ENCODE data around the gene TACC3. TPM values are rescaled to one million over a fixed set of nuclear protein-coding genes. Genes with fewer than 3 reads are reported as not detected.
A peak's percentile ranks its signal among the peaks of the same experiment; 100 is the strongest.

The TACC3 gene
- total and polyA plus RNA-seq, 3 experiments from 2014 or later: 45.5 to 129 (median 124) TPM

GRCh38 chr4:1745697-1746096 lies 24.4 kb downstream of the TACC3 start:
- H3K36me3 Mint-ChIP-seq: peaks cover 0 to 40% (median 0%) of the 10 kb centered on the region in 3 donors
- H3K4me3 Mint-ChIP-seq: no peak overlapping the region
- no peaks in the 10 kb centered on the region for H3K9me3 ChIP-seq (ENCODE audit: low read length)
- H3K36me3 ChIP-seq (ENCODE audit: insufficient read depth, low read length): peaks cover 12% of the 10 kb centered on the region
- peaks cover 0 to 1% of the 10 kb centered on the region in 2 donors for H3K27me3 Mint-ChIP-seq
- H3K4me1 Mint-ChIP-seq: peaks cover 0 to 3% (median 0%) of the 10 kb centered on the region in 3 donors
- no peaks in the 10 kb centered on the region for H3K9me3 Mint-ChIP-seq
- no peak overlapping the region for H3K4me3 ChIP-seq (ENCODE audit: low read length)
- H3K27ac Mint-ChIP-seq: peak overlapping the region in 1 of 8 donors; percentile 15
- CTCF ChIA-PET: interaction anchor here (0.8 to 6.0 kb wide), 3 partner anchors 13 to 154 kb away, joined by 4 to 126 read pairs (median 18); no protein-coding TSS in a partner anchor
- H3K4me1 ChIP-seq (ENCODE audit: insufficient read depth, low read length): no peaks in the 10 kb centered on the region
- POLR2A ChIA-PET: no interaction called here
- H3K27me3 ChIP-seq (ENCODE audit: insufficient read depth, low read length, poor library complexity, severe bottlenecking): no peaks in the 10 kb centered on the region
- DNase-seq: no peak
- H3K27ac ChIP-seq (ENCODE audit: low read depth, low read length): no peak overlapping the region

- Histone ChIP-seq H3K27ac (ENCODE audit: low read depth, low read length) (no peak overlapping the region), H3K4me1 (ENCODE audit: insufficient read depth, low read length) (no peaks in the 10 kb centered on the region), H3K27me3 (ENCODE audit: insufficient read depth, low read length, poor library complexity, severe bottlenecking) (no peaks in the 10 kb centered on the region), H3K4me3 (ENCODE audit: low read length) (no peak overlapping the region), H3K9me3 (ENCODE audit: low read length) (no peaks in the 10 kb centered on the region), H3K36me3 (ENCODE audit: insufficient read depth, low read length) (peaks cover 6% of the 10 kb centered on the region)
- Mint-ChIP-seq H3K27ac (no peak overlapping the region), H3K4me3 (no peak overlapping the region), H3K27me3 (peaks cover 0 to 1% of the 10 kb centered on the region in 2 donors), H3K4me1 (peaks cover 0 to 3% (median 0%) of the 10 kb centered on the region in 3 donors), H3K36me3 (peaks cover 0 to 35% (median 0%) of the 10 kb centered on the region in 3 donors), H3K9me3 (no peaks in the 10 kb centered on the region)
- ChIA-PET CTCF (interaction anchor here (1.4 to 6.0 kb wide), 3 partner anchors 53 to 154 kb away, joined by 3 to 126 read pairs (median 18); no protein-coding TSS in a partner anchor), POLR2A (no interaction called here)
- DNase-seq: peak; percentile 60 to 80 (median 68)
These were observed 25.0 kb downstream of the TACC3 start for GRCh38 chr4:1746265-1746691.

- Histone ChIP-seq H3K27me3 (ENCODE audit: insufficient read depth, low read length, poor library complexity, severe bottlenecking) (no peaks in the 10 kb centered on the region), H3K4me3 (ENCODE audit: low read length) (no peak overlapping the region), H3K9me3 (ENCODE audit: low read length) (no peaks in the 10 kb centered on the region), H3K27ac (ENCODE audit: low read depth, low read length) (no peak overlapping the region), H3K4me1 (ENCODE audit: insufficient read depth, low read length) (no peaks in the 10 kb centered on the region), H3K36me3 (ENCODE audit: insufficient read depth, low read length) (no peaks in the 10 kb centered on the region)
- no peaks in the 10 kb centered on the region for H3K9me3 Mint-ChIP-seq
- H3K36me3 Mint-ChIP-seq: peaks cover 0 to 27% (median 0%) of the 10 kb centered on the region in 3 donors
- peaks cover 0 to 1% of the 10 kb centered on the region in 2 donors for H3K27me3 Mint-ChIP-seq
- H3K4me1 Mint-ChIP-seq: peaks cover 0 to 3% (median 0%) of the 10 kb centered on the region in 3 donors
- ChIA-PET POLR2A (interaction anchor here (0.7 kb wide), 1 partner anchor 124 kb away, joined by 3 read pairs; the partner anchor contains the start of gene NSD2), CTCF (interaction anchor here (1.0 to 6.0 kb wide), 5 partner anchors 54 to 164 kb away, joined by 3 to 126 read pairs (median 5); no protein-coding TSS in a partner anchor)
- H3K27ac Mint-ChIP-seq: no peak overlapping the region
- no peak for DNase-seq
- no peak overlapping the region for H3K4me3 Mint-ChIP-seq
These were observed 25.7 kb downstream of the TACC3 start for GRCh38 chr4:1746919-1747602.

- no peak for DNase-seq
- H3K4me3 Mint-ChIP-seq: no peak overlapping the region
- no peaks in the 10 kb centered on the region for H3K9me3 ChIP-seq (ENCODE audit: low read length)
- POLR2A ChIA-PET: interaction anchor here (0.6 to 0.7 kb wide), 2 partner anchors 123 to 167 kb away, joined by 3 read pairs; partner anchors contain the start of gene NSD2
- no peak overlapping the region for H3K27ac ChIP-seq (ENCODE audit: low read depth, low read length)
- no peaks in the 10 kb centered on the region for H3K36me3 ChIP-seq (ENCODE audit: insufficient read depth, low read length)
- CTCF ChIA-PET: interaction anchor here (1.0 to 6.0 kb wide), 7 partner anchors 8 to 163 kb away, joined by 3 to 126 read pairs (median 5); no protein-coding TSS in a partner anchor
- H3K9me3 Mint-ChIP-seq: no peaks in the 10 kb centered on the region
- H3K27ac Mint-ChIP-seq: no peak overlapping the region
- H3K4me1 ChIP-seq (ENCODE audit: insufficient read depth, low read length): peaks cover 5% of the 10 kb centered on the region
- peaks cover 0 to 1% of the 10 kb centered on the region in 2 donors for H3K27me3 Mint-ChIP-seq
- H3K36me3 Mint-ChIP-seq: peaks cover 0 to 23% (median 0%) of the 10 kb centered on the region in 3 donors
- no peak overlapping the region for H3K4me3 ChIP-seq (ENCODE audit: low read length)
- no peaks in the 10 kb centered on the region for H3K27me3 ChIP-seq (ENCODE audit: insufficient read depth, low read length, poor library complexity, severe bottlenecking)
- H3K4me1 Mint-ChIP-seq: peaks cover 0 to 3% (median 0%) of the 10 kb centered on the region in 3 donors
These were observed 26.3 kb downstream of the TACC3 start for GRCh38 chr4:1747603-1747967.

- ChIA-PET CTCF (interaction anchor here (0.8 to 6.0 kb wide), 7 partner anchors 9 to 151 kb away, joined by 3 to 126 read pairs (median 5); no protein-coding TSS in a partner anchor), POLR2A (interaction anchor here (0.6 kb wide), 1 partner anchor 166 kb away, joined by 3 read pairs; no protein-coding TSS in a partner anchor)
- peaks cover 0 to 1% of the 10 kb centered on the region in 2 donors for H3K27me3 Mint-ChIP-seq
- no peaks in the 10 kb centered on the region for H3K36me3 ChIP-seq (ENCODE audit: insufficient read depth, low read length)
- no peak overlapping the region for H3K27ac Mint-ChIP-seq
- peaks cover 12% of the 10 kb centered on the region for H3K4me1 ChIP-seq (ENCODE audit: insufficient read depth, low read length)
- no peak overlapping the region for H3K27ac ChIP-seq (ENCODE audit: low read depth, low read length)
- no peaks in the 10 kb centered on the region for H3K9me3 ChIP-seq (ENCODE audit: low read length)
- DNase-seq: peak; percentile 63 to 82 (median 71)
- no peak overlapping the region for H3K4me3 ChIP-seq (ENCODE audit: low read length)
- peaks cover 0 to 3% (median 0%) of the 10 kb centered on the region in 3 donors for H3K4me1 Mint-ChIP-seq
- no peaks in the 10 kb centered on the region for H3K27me3 ChIP-seq (ENCODE audit: insufficient read depth, low read length, poor library complexity, severe bottlenecking)
- H3K4me3 Mint-ChIP-seq: no peak overlapping the region
- peaks cover 0 to 18% (median 0%) of the 10 kb centered on the region in 3 donors for H3K36me3 Mint-ChIP-seq
- H3K9me3 Mint-ChIP-seq: no peaks in the 10 kb centered on the region
These were observed 27.2 kb downstream of the TACC3 start for GRCh38 chr4:1748465-1748995.

- Histone ChIP-seq H3K36me3 (ENCODE audit: insufficient read depth, low read length) (no peaks in the 10 kb centered on the region), H3K9me3 (ENCODE audit: low read length) (no peaks in the 10 kb centered on the region), H3K27ac (ENCODE audit: low read depth, low read length) (no peak overlapping the region), H3K4me1 (ENCODE audit: insufficient read depth, low read length) (peaks cover 12% of the 10 kb centered on the region), H3K4me3 (ENCODE audit: low read length) (no peak overlapping the region), H3K27me3 (ENCODE audit: insufficient read depth, low read length, poor library complexity, severe bottlenecking) (no peaks in the 10 kb centered on the region)
- no peak for DNase-seq
- no peak overlapping the region for H3K4me3 Mint-ChIP-seq
- H3K4me1 Mint-ChIP-seq: peaks cover 0 to 3% (median 0%) of the 10 kb centered on the region in 3 donors
- H3K27ac Mint-ChIP-seq: no peak overlapping the region
- POLR2A ChIA-PET: no interaction called here
- H3K9me3 Mint-ChIP-seq: no peaks in the 10 kb centered on the region
- CTCF ChIA-PET: interaction anchor here (0.7 kb wide), 1 partner anchor 101 kb away, joined by 3 read pairs; no protein-coding TSS in a partner anchor
- peaks cover 0 to 10% (median 0%) of the 10 kb centered on the region in 3 donors for H3K36me3 Mint-ChIP-seq
- peaks cover 0 to 1% of the 10 kb centered on the region in 2 donors for H3K27me3 Mint-ChIP-seq
These were observed 28.0 kb downstream of the TACC3 start for GRCh38 chr4:1749370-1749769.

- no peaks in the 10 kb centered on the region for H3K9me3 Mint-ChIP-seq
- CTCF ChIA-PET: interaction anchor here (0.7 kb wide), 1 partner anchor 100 kb away, joined by 3 read pairs; no protein-coding TSS in a partner anchor
- peaks cover 0 to 6% (median 0%) of the 10 kb centered on the region in 3 donors for H3K36me3 Mint-ChIP-seq
- H3K27me3 ChIP-seq (ENCODE audit: insufficient read depth, low read length, poor library complexity, severe bottlenecking): no peaks in the 10 kb centered on the region
- H3K4me1 ChIP-seq (ENCODE audit: insufficient read depth, low read length): peaks cover 12% of the 10 kb centered on the region
- H3K4me3 Mint-ChIP-seq: no peak overlapping the region
- DNase-seq: no peak
- POLR2A ChIA-PET: no interaction called here
- H3K4me3 ChIP-seq (ENCODE audit: low read length): no peak overlapping the region
- peak overlapping the region in 1 of 8 donors; percentile 24 for H3K27ac Mint-ChIP-seq
- no peak overlapping the region for H3K27ac ChIP-seq (ENCODE audit: low read depth, low read length)
- H3K4me1 Mint-ChIP-seq: peaks cover 0 to 3% (median 0%) of the 10 kb centered on the region in 3 donors
- H3K9me3 ChIP-seq (ENCODE audit: low read length): no peaks in the 10 kb centered on the region
- H3K36me3 ChIP-seq (ENCODE audit: insufficient read depth, low read length): no peaks in the 10 kb centered on the region
- H3K27me3 Mint-ChIP-seq: peaks cover 0 to 1% of the 10 kb centered on the region in 2 donors
These were observed 28.5 kb downstream of the TACC3 start for GRCh38 chr4:1749826-1750225.

Measured in CD8-positive, alpha-beta memory T cell (primary cell).